K562 (cell line): ENCODE results near the gene SND1. TPM values are rescaled to one million over a fixed set of nuclear protein-coding genes. Genes with fewer than 3 reads are reported as not detected.

Experiments used
- BCLAF1 ChIP-seq, 2 experiments: fragments of 450-650 bp in 1 of 2; IDR thresholded peaks; 2 replicates each; pipeline ENCODE4 v1.6.1; 2011 to 2017; ENCODE audit warnings: low read depth in 2 of 2, antibody characterized with exemption in 1 of 2, borderline replicate concordance in 1 of 2, low read length in 1 of 2, mild to moderate bottlenecking in 1 of 2, mixed read lengths in 1 of 2; ENCODE audit not compliant: control insufficient read depth in 1 of 2
- CBX3 ChIP-seq, 2 experiments: IDR thresholded peaks; 1 replicate in 1 of 2; 2 replicates in 1 of 2; pipeline ENCODE4 v1.6.1; 2012; ENCODE audit warnings: inconsistent platforms in 2 of 2, low read length in 2 of 2, borderline replicate concordance in 1 of 2, control low read depth in 1 of 2
- CREBBP ChIP-seq: IDR thresholded peaks from one replicate; pipeline ENCODE4 v1.6.1; 2012; ENCODE audit warnings: low read depth, mild to moderate bottlenecking, control low read depth, inconsistent platforms, low read length
- FIP1L1 ChIP-seq: fragments of 200-400 bp; formaldehyde crosslinking; IDR thresholded peaks from 2 replicates; pipeline ENCODE4 v1.6.1; 2018; ENCODE audit warnings: mild to moderate bottlenecking, low read depth, low read length; ENCODE audit not compliant: poor library complexity, severe bottlenecking
- LARP7 ChIP-seq: fragments of 450-650 bp; IDR thresholded peaks from 2 replicates; pipeline ENCODE4 v1.6.1; 2016
- LEF1 ChIP-seq: fragments of 450-650 bp; IDR thresholded peaks from 2 replicates; pipeline ENCODE4 v1.6.1; 2016; ENCODE audit warnings: mild to moderate bottlenecking
- NR3C1 ChIP-seq: sonication (generic); formaldehyde crosslinking; IDR thresholded peaks from 2 replicates; pipeline ENCODE4 v1.8.1; 2022; ENCODE audit warnings: missing genetic modification reagents
- POLR3G ChIP-seq: IDR thresholded peaks from 2 replicates; pipeline ENCODE4 v1.6.1; 2011; ENCODE audit not compliant: insufficient read length, insufficient replicate concordance; ENCODE audit errors: extremely low read depth
- SAFB ChIP-seq: fragments of 200-400 bp; formaldehyde crosslinking; IDR thresholded peaks from 2 replicates; pipeline ENCODE4 v1.6.1; 2017; ENCODE audit warnings: low read depth, low read length, borderline replicate concordance
- SMAD1 ChIP-seq: fragments of 150-350 bp; IDR thresholded peaks from 2 replicates; pipeline ENCODE4 v1.6.1; 2014; ENCODE audit warnings: low read length, low read depth; ENCODE audit not compliant: partially characterized antibody
- SRSF9 ChIP-seq: fragments of 200-400 bp; formaldehyde crosslinking; IDR thresholded peaks from 2 replicates; pipeline ENCODE4 v1.6.1; 2017; ENCODE audit warnings: low read depth, low read length, borderline replicate concordance
- STAG1 ChIP-seq: sonication (generic); formaldehyde crosslinking; IDR thresholded peaks from 2 replicates; pipeline ENCODE4 v1.5.0; 2020; ENCODE audit warnings: missing genetic modification reagents, borderline replicate concordance
- TBP ChIP-seq: optimal IDR thresholded peaks from 2 replicates; pipeline ENCODE3; 2011; ENCODE audit warnings: low read depth, low read length, improper control_type of control experiment
- ZBED1 ChIP-seq: IDR thresholded peaks from 2 replicates; pipeline ENCODE4 v1.6.1; 2014
- ZFP91 ChIP-seq: sonication (generic); formaldehyde crosslinking; IDR thresholded peaks from 2 replicates; pipeline ENCODE4 v1.8.0; 2022; ENCODE audit warnings: mild to moderate bottlenecking, missing genetic modification reagents
- ZNF253 ChIP-seq: fragments of 250-450 bp; sonication (Bioruptor Pico); conservative IDR thresholded peaks from 2 replicates; pipeline ENCODE4 v1.6.1; 2021; ENCODE audit warnings: mild to moderate bottlenecking
- ZNF3 ChIP-seq: fragments of 250-450 bp; sonication (Bioruptor Pico); IDR thresholded peaks from 2 replicates; pipeline ENCODE4 v1.5.0; 2021; ENCODE audit warnings: mild to moderate bottlenecking, moderate library complexity
- polyA plus RNA-seq, 8 experiments: library from polyadenylated mRNA; depleted of rRNA in 4 of 8; stranded (reverse) in 5 of 8; unstranded in 3 of 8; fragments of >200 nt; fragmentation: Nextera tagmentation in 2 of 8; fragmentation: Illumina TruSeq in 1 of 8; extraction: Ambion mirVana in 2 of 8; extraction: Trizol in 1 of 8; gene quantifications; 2 replicates each; pipeline versions ENCODE4 v1.2.1 to v1.2.3, GENCODE V29; 2011 to 2014; ENCODE audit warnings: inconsistent platforms in 1 of 8, missing spikeins in 1 of 8
- total RNA-seq, 7 experiments: library from RNA; depleted of rRNA in 6 of 7; stranded (reverse); fragments of >200 nt in 6 of 7; fragmentation: Illumina TruSeq in 2 of 7; extraction: Trizol in 2 of 7; gene quantifications; 2 replicates each; pipeline versions ENCODE4 v1.2.1 to v1.2.3, GENCODE V29; 2011 to 2021; ENCODE audit warnings: low replicate concordance in 1 of 7
- TF ChIP-seq, protein P1 (sequence below): IDR thresholded peaks from 2 replicates; pipeline ENCODE4 v1.6.1; 2012; ENCODE audit warnings: low read depth, low read length, improper control_type of control experiment, borderline replicate concordance

SND1 gene
- total and polyA plus RNA-seq, 9 of the 15 experiments (the other 6 are each of a cell fraction or from before 2014, with no cell fraction given) = 46.5 to 307 (median 191) TPM

GRCh38 chr7:128099204-128099671 is 447.2 kb downstream of the SND1 start (continued):
- TF ChIP-seq BCLAF1 (IDR thresholded peaks at IDR 0.05; ENCODE audit: borderline replicate concordance in 1 of 2, control insufficient read depth in 1 of 2, low read depth in 2 of 2, low read length in 1 of 2) (no peak), POLR3G (no peak), CBX3 (IDR thresholded peaks at IDR 0.05; ENCODE audit: borderline replicate concordance in 1 of 2, low read length in 2 of 2) (no peak), FIP1L1 (no peak), STAG1 (CRISPR knock-in tag) (no peak), SRSF9 (no peak), ZNF3 (CRISPR knock-in tag) (no peak), ZFP91 (no peak), LARP7 (no peak), CREBBP (no peak), TBP (no peak), NR3C1 (CRISPR knock-in tag) (no peak), ZBED1 (no peak), LEF1 (peak; percentile 42; the same call in 1 of the 2 replicates), SAFB (no peak), ZNF253 (CRISPR knock-in tag) (no peak), SMAD1 (no peak)
- TF ChIP-seq, protein P1, sequence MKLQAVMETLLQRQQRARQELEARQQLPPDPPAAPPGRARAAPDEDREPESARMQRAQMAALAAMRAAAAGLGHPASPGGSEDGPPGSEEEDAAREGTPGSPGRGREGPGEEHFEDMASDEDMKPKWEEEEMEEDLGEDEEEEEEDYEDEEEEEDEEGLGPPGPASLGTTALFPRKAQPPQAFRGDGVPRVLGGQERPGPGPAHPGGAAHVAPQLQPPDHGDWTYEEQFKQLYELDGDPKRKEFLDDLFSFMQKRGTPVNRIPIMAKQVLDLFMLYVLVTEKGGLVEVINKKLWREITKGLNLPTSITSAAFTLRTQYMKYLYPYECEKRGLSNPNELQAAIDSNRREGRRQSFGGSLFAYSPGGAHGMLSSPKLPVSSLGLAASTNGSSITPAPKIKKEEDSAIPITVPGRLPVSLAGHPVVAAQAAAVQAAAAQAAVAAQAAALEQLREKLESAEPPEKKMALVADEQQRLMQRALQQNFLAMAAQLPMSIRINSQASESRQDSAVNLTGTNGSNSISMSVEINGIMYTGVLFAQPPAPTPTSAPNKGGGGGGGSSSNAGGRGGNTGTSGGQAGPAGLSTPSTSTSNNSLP = peak; percentile 73; the same call in 1 of the 2 replicates
